ENCODE measurements around the gene RESF1. TPM values are rescaled to one million over a fixed set of nuclear protein-coding genes. Genes with fewer than 3 reads are reported as not detected.

The RESF1 gene, protein sequence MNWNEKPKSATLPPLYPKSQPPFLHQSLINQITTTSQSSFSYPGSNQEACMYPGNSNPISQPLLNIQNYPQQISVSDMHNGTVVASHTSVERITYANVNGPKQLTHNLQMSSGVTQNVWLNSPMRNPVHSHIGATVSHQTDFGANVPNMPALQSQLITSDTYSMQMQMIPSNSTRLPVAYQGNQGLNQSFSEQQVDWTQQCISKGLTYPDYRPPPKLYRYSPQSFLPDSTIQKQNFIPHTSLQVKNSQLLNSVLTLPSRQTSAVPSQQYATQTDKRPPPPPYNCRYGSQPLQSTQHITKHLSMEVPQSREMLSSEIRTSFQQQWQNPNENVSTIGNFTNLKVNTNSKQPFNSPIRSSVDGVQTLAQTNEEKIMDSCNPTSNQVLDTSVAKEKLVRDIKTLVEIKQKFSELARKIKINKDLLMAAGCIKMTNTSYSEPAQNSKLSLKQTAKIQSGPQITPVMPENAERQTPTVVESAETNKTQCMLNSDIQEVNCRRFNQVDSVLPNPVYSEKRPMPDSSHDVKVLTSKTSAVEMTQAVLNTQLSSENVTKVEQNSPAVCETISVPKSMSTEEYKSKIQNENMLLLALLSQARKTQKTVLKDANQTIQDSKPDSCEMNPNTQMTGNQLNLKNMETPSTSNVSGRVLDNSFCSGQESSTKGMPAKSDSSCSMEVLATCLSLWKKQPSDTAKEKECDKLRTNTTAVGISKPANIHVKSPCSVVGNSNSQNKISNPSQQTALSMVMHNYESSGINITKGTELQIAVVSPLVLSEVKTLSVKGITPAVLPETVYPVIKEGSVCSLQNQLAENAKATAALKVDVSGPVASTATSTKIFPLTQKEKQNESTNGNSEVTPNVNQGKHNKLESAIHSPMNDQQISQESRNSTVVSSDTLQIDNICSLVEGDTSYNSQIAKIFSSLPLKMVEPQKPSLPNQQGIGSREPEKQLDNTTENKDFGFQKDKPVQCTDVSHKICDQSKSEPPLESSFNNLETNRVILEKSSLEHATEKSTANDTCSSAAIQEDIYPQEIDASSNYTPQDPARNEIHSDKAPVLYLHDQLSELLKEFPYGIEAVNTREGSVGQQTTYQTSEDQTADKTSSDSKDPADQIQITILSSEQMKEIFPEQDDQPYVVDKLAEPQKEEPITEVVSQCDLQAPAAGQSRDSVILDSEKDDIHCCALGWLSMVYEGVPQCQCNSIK (N-terminal part only)
- total RNA-seq (10 to 100 TPM; 13.7 to 42.8 (median 22.8) TPM), polyA plus RNA-seq (10 to 100 TPM in 1 of 2 donors, 1 to 10 TPM in 1; 9.5 to 25.8 TPM)
- long read RNA-seq, donor 1, partial matches to known transcripts: 4 of 8 reads
- long read RNA-seq, donor 1, other reads (novel, unspliced or antisense): 1 of 8 reads
- long read RNA-seq, donor 2, partial matches to known transcripts: 16 of 21 reads
- long read RNA-seq, donor 2, other reads (novel, unspliced or antisense): 3 of 21 reads
- long read RNA-seq, donor 3, full-length matches to known transcripts: 2 of 16 reads
- long read RNA-seq, donor 3, partial matches to known transcripts: 10 of 16 reads
- long read RNA-seq, donor 3, other reads (novel, unspliced or antisense): 4 of 16 reads

DNA sequence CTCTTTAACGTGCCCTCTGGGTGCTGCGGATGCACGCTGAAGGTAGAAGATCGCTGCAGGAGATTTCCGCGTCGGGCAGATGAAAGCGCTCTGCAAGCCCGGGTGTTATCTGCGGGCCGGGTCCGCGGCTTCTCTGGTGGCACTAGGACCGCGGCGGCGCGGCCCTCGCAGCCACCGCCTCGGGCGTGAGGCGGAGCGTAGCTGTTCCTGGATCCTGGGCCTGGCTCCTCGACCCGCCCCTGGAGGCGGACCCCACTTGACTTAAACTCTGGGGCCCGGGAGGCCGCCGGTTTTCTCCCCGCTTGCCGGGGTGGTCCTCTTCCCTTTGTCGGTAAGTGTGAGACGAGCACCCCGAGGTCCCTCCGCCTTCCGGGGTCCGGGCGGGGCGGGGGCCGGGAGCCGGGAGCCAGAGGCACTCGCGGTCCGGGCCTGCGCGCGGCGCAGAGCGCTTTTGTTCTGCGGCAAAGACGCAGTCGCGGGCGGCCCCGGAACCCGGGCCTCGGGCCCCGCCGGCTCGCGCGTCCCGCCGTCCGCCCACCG, at the start of gene RESF1:
TSS of gene RESF1 (plus strand) at position 255 of the 540 bp plus-strand sequence. CDS start 21,541 bp downstream, outside the sequence.
- peak; percentile 94 to 99 (median 98) for ATAC-seq
- TF ChIP-seq, protein P1, sequence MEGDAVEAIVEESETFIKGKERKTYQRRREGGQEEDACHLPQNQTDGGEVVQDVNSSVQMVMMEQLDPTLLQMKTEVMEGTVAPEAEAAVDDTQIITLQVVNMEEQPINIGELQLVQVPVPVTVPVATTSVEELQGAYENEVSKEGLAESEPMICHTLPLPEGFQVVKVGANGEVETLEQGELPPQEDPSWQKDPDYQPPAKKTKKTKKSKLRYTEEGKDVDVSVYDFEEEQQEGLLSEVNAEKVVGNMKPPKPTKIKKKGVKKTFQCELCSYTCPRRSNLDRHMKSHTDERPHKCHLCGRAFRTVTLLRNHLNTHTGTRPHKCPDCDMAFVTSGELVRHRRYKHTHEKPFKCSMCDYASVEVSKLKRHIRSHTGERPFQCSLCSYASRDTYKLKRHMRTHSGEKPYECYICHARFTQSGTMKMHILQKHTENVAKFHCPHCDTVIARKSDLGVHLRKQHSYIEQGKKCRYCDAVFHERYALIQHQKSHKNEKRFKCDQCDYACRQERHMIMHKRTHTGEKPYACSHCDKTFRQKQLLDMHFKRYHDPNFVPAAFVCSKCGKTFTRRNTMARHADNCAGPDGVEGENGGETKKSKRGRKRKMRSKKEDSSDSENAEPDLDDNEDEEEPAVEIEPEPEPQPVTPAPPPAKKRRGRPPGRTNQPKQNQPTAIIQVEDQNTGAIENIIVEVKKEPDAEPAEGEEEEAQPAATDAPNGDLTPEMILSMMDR (IDR thresholded peaks at IDR 0.05): peak in 2 of 12 donors; percentile 7
- peak in 1 of 2 donors; percentile 85 for TF ChIP-seq POLR2A (IDR thresholded peaks at IDR 0.05)
- Histone ChIP-seq H3K4me3 (peak within 1 kb of the TSS; percentile 58 to 92 (median 74)), H3K4me1 (peaks cover 0 to 47% (median 27%) of the 10 kb centered on the region in 12 donors), H3K27ac (peak within 1 kb of the TSS; percentile 90 to 97 (median 94)), H3K9me3 (peaks cover 0 to 3% (median 0%) of the 10 kb centered on the region in 12 donors), H3K36me3 (peaks cover 0 to 38% (median 21%) of the 10 kb centered on the region in 9 donors), H3K27me3 (no peaks in the 10 kb centered on the region)
- WGBS, 4 donors: 0 to 1% (median 0%) methylated on average over 21 to 67 of the region's 67 CpGs
- peak; percentile 91 to 95 (median 93) for DNase-seq
- intact Hi-C loops (cut with DNase I): loop anchor here in 9 of 10 donors (1.0 to 10.0 kb wide), 13 partner anchors 82 to 301 kb away; partner anchors contain the start of genes AMN1 (in 6 of the 9), ETFBKMT (in 2 of the 9) and BICD1 (in 1 of the 9)

DNA sequence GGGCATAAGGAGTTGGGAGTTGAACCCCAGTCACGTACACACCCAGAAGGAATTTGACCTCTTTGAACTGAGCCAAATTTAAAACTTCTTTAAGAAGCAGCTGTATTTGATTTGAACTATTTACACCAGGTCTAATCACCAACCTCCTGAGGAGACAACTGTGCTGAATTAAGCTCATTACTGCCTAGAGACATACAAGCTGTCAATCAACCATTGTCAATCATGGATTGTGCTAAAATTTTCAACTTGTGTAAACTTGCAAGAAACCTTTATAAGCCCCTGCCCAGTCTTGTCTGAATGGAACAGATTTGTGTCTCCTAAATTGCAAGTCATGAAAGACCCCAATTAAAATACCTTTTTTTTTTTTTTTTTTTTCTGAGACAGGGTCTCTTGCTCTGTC, 44.3 kb upstream of the RESF1 start:
- no peak for TF ChIP-seq POLR2A (IDR thresholded peaks at IDR 0.05)
- TF ChIP-seq, protein P1 (IDR thresholded peaks at IDR 0.05): no peak
- 55 to 64% (median 59%) methylated on average over 1 of the region's 1 CpG for WGBS, 4 donors
- H3K27ac ChIP-seq: no peak overlapping the region
- DNase-seq: no peak
- no peaks in the 10 kb centered on the region for H3K27me3 ChIP-seq
- no peaks in the 10 kb centered on the region for H3K4me1 ChIP-seq
- intact Hi-C loops (cut with DNase I): no loop called here
- no peaks in the 10 kb centered on the region for H3K36me3 ChIP-seq
- H3K9me3 ChIP-seq: peaks cover 0 to 24% (median 11%) of the 10 kb centered on the region in 12 donors
- ATAC-seq: no peak
- H3K4me3 ChIP-seq: no peak overlapping the region

DNA sequence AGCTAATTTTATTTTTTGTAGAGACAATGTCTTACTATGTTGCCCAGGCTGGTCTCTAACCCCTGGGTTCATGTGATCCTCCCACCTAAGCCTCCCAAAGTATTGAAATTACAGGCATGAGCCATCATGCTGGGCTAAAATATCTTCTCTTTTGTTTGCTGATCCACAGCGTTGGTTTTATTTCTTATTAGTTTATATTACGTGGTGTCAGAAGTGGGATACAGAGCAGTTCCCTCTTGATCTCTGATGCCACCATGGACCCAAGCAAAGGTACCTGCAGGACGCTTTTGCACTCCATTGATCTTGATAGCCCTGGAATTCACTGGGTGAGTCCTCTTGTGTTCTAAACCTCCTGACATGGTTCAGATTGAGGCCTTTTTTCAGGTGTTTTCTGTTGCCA, 43.8 kb upstream of the RESF1 start:
- Histone ChIP-seq H3K4me1 (no peaks in the 10 kb centered on the region), H3K27ac (no peak overlapping the region), H3K4me3 (no peak overlapping the region), H3K36me3 (no peaks in the 10 kb centered on the region), H3K27me3 (no peaks in the 10 kb centered on the region), H3K9me3 (peaks cover 0 to 23% (median 11%) of the 10 kb centered on the region in 12 donors)
- no peak for DNase-seq
- 92 to 96% (median 93%) methylated on average over 3 of the region's 3 CpGs for WGBS, 4 donors
- intact Hi-C loops (cut with DNase I): no loop called here
- no peak for TF ChIP-seq POLR2A (IDR thresholded peaks at IDR 0.05)
- TF ChIP-seq, protein P1 (IDR thresholded peaks at IDR 0.05): no peak
- ATAC-seq: no peak

Data from heart left ventricle (tissue), 16 donors.